Thyroid gland (tissue), 4 donors: ENCODE data around the gene ING3. TPM values are rescaled to one million over a fixed set of nuclear protein-coding genes. Genes with fewer than 3 reads are reported as not detected.
A peak's percentile ranks its signal among the peaks of the same experiment; 100 is the strongest.

ENCODE experiments used
- DNase-seq, 2 donors: peaks; one replicate each; pipeline ENCODE4 v3.0.0-alpha.2; 2019
- H3K27ac ChIP-seq, 3 donors: fragments of 200-600 bp; sonication (generic); 1 replicate in 2 of 3; 2 replicates in 1 of 3; pipeline ENCODE4 v1.5.1; 2016 to 2019; ENCODE audit warnings: mild to moderate bottlenecking in 1 of 3, moderate library complexity in 1 of 3
- H3K27me3 ChIP-seq: fragments of 200-600 bp; sonication (generic); one replicate; pipeline ENCODE4 v1.5.1; 2019
- H3K36me3 ChIP-seq, 2 donors: fragments of 200-600 bp; sonication (generic); one replicate each; pipeline ENCODE4 v1.5.1; 2016 to 2019
- H3K4me1 ChIP-seq, 2 donors: fragments of 200-600 bp; sonication (generic); one replicate each; pipeline ENCODE4 v1.5.1; 2017 to 2019
- H3K4me3 ChIP-seq, 3 donors: fragments of 200-600 bp; sonication (generic); replicated peaks in 1 of 3; 1 replicate in 2 of 3; 2 replicates in 1 of 3; pipeline ENCODE4 v1.5.1; 2016; ENCODE audit warnings: mild to moderate bottlenecking in 1 of 3
- H3K9me3 ChIP-seq: fragments of 200-600 bp; sonication (generic); one replicate; pipeline ENCODE4 v1.5.1; 2017
- CTCF ChIP-seq, 6 experiments: fragments of 200-600 bp in 3 of 6; fragments of 450-650 bp in 3 of 6; sonication (generic) in 3 of 6; IDR thresholded peaks; one replicate each; pipeline ENCODE4 v1.5.1; 2016 to 2019; ENCODE audit warnings: antibody characterized with exemption in 6 of 6, mild to moderate bottlenecking in 2 of 6, inconsistent platforms in 1 of 6, moderate library complexity in 1 of 6
- POLR2A ChIP-seq, 2 donors: fragments of 450-650 bp; IDR thresholded peaks; one replicate each; pipeline ENCODE4 v1.6.1; 2017; ENCODE audit warnings: antibody characterized with exemption in 2 of 2, mild to moderate bottlenecking in 2 of 2, moderate library complexity in 1 of 2
- WGBS, 2 donors: methylation state at CpG; one replicate each; pipeline ENCODE4 v1.1.5; 2017; 5-methylcytosine and 5-hydroxymethylcytosine counted together
- intact Hi-C: fragments of 100-400 bp; cut with DNase I; formaldehyde crosslinking; loops from one replicate; pipeline ENCODE4 v1.15.1; 2023
- total RNA-seq, 4 donors: library from RNA; depleted of rRNA; stranded (reverse); fragments of >200 nt; gene quantifications; one replicate each; pipeline ENCODE4 v1.2.3, GENCODE V29; 2016

ING3 gene, protein sequence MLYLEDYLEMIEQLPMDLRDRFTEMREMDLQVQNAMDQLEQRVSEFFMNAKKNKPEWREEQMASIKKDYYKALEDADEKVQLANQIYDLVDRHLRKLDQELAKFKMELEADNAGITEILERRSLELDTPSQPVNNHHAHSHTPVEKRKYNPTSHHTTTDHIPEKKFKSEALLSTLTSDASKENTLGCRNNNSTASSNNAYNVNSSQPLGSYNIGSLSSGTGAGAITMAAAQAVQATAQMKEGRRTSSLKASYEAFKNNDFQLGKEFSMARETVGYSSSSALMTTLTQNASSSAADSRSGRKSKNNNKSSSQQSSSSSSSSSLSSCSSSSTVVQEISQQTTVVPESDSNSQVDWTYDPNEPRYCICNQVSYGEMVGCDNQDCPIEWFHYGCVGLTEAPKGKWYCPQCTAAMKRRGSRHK
- total RNA-seq = 10 to 100 TPM; 23.7 to 40.8 (median 37.1) TPM

DNA sequence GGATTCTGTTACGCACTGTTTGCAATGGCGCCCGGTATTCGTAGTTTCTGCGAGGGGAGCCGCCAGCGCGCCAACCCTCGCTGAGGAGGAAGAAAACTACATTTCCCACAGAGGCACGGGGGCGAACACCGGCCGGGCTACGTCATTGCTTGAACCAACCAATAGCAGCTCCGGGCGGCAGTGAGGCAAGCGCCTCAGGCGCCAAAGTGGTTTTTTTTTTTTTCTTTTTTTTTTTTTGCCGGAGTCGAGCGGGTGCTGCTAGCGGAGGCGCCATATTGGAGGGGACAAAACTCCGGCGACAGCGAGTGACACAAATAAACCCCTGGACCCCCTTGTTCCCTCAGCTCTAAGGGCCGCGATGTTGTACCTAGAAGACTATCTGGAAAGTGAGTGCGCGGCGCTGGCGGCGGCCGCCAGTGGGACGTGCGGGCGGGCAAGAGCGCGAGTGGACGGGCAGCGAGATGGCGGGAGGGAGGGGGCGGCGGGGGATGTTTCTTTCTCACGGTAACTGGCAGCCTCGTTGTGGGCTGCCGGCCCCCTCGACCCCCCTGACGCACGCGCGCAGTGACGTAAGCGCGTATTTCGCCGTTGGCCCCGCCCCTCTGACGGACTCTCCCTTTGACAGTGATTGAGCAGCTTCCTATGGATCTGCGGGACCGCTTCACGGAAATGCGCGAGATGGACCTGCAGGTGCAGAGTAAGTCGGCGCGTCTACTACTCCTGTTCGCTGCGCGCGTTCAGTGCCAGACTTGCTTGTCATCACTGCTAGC lies at the start of gene ING3:
ING3 (plus strand) TSS at position 239 of the 770 bp plus-strand sequence; CDS start at position 359, 120 bp downstream.
- no peaks in the 10 kb centered on the region for H3K27me3 ChIP-seq
- no peaks in the 10 kb centered on the region for H3K9me3 ChIP-seq
- peak within 1 kb of the TSS; percentile 21 to 57 (median 48) for H3K4me3 ChIP-seq
- peak within 1 kb of the TSS; percentile 96 to 99 (median 98) for H3K27ac ChIP-seq
- TF ChIP-seq POLR2A (IDR thresholded peaks at IDR 0.05) = peak in 1 of 2 donors; percentile 46
- no peak for TF ChIP-seq CTCF (IDR thresholded peaks at IDR 0.05)
- peaks cover 8 to 17% of the 10 kb centered on the region in 2 donors for H3K36me3 ChIP-seq
- DNase-seq = peak; percentile 97
- intact Hi-C loops = no loop called here
- H3K4me1 ChIP-seq = peaks cover 11 to 14% of the 10 kb centered on the region in 2 donors
- WGBS, 2 donors = 0% methylated on average over 38 to 60 of the region's 71 CpGs

DNA sequence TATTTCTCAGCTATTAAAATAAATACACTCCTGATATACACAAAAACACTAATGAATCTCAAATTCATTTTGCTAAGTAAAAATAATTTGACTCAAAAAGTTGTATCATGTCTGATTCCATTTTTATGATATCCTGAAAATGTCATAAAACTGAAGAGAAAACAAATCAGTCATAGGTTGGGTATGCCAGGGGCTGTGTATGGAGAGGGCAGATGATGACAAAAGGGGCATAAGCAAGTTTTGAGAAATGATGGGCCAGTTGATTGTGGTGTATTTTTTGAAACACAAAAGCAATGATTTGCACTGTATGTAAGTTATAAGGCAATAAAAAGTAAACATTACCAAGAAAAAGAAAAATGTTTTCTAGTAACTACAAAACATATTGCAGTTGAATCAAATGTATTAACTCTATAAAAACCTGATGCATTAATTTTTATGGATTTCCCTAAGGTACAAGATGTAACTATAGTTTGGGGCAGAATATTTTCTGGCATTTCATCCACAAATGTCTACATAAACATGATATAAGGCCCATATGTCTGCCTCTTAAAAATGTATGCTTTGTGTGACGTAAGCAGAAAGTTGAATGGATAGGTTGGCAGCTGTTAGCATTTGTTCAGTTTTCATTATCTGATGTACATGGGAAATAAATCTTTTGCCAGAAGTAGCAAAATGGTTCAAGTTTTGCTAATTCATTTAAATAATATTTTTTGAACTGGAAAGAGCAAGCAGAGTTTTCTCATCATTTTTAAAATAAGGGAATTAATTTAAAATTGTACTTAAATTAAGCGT lies 35.1 kb upstream of the ING3 start:
- no peak for DNase-seq
- Histone ChIP-seq H3K9me3 (no peaks in the 10 kb centered on the region), H3K27ac (no peak overlapping the region), H3K4me1 (no peaks in the 10 kb centered on the region), H3K36me3 (no peaks in the 10 kb centered on the region), H3K4me3 (no peak overlapping the region), H3K27me3 (no peaks in the 10 kb centered on the region)
- WGBS, 2 donors = 87 to 91% methylated on average over 2 of the region's 2 CpGs
- intact Hi-C loops = no loop called here
- TF ChIP-seq POLR2A (IDR thresholded peaks at IDR 0.05) = no peak
- no peak for TF ChIP-seq CTCF (IDR thresholded peaks at IDR 0.05)

DNA sequence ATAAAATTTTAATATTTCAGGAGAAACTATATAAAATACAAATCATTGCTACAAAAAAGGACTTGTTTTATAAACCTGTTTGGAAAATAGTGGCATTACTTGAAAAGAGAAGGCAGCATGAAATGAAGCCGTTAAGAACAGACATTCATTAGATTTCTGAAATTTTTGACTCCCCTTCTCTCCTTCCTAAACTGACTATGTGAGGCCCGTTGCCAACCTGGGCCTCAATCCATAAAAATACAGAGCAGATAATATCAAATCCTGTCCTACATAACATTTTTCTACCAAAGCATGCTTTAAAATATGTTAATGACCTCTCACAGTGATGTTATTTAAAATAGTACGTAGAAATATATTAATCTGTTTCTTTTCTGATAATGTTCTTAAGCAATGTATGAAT lies 34.5 kb upstream of the ING3 start:
- no peaks in the 10 kb centered on the region for H3K9me3 ChIP-seq
- no peak overlapping the region for H3K27ac ChIP-seq
- H3K4me1 ChIP-seq = no peaks in the 10 kb centered on the region
- no peak for TF ChIP-seq POLR2A (IDR thresholded peaks at IDR 0.05)
- TF ChIP-seq CTCF (IDR thresholded peaks at IDR 0.05) = no peak
- no peak for DNase-seq
- 55 to 63% methylated on average over 3 of the region's 3 CpGs for WGBS, 2 donors
- no peaks in the 10 kb centered on the region for H3K36me3 ChIP-seq
- H3K4me3 ChIP-seq = no peak overlapping the region
- no peaks in the 10 kb centered on the region for H3K27me3 ChIP-seq
- intact Hi-C loops = no loop called here

DNA sequence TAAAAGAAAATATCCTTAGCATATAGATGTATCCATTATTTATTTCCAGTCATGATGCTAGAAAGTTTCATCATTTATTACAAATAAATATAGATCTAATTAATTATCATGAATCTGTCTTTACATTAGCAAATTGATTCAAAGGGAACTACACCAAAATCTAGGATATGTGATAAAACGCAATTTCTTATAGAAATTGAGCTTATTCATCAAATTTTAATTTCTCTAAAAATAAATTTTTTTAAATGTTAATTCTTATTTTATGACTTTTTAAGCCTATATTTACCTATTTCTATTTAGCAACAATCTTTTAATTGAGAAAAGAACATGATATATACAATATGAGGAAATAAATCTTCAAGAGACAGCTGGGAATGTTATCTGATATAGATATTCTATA lies 34.0 kb upstream of the ING3 start:
- H3K4me1 ChIP-seq = no peaks in the 10 kb centered on the region
- intact Hi-C loops = no loop called here
- H3K36me3 ChIP-seq = no peaks in the 10 kb centered on the region
- no peak for DNase-seq
- TF ChIP-seq CTCF (IDR thresholded peaks at IDR 0.05) = no peak
- H3K27ac ChIP-seq = no peak overlapping the region
- no peaks in the 10 kb centered on the region for H3K27me3 ChIP-seq
- no peak overlapping the region for H3K4me3 ChIP-seq
- WGBS, 2 donors = 89 to 92% methylated on average over 1 of the region's 1 CpG
- H3K9me3 ChIP-seq = no peaks in the 10 kb centered on the region
